Measurements from ENCODE around the gene CLTA. TPM values are rescaled to one million over a fixed set of nuclear protein-coding genes. Genes with fewer than 3 reads are reported as not detected.

Gene CLTA
- total and polyA plus RNA-seq, 2 of the 8 experiments (the other 6 are each of a cell fraction or from before 2014, with no cell fraction given) = 137 to 236 TPM

DNA sequence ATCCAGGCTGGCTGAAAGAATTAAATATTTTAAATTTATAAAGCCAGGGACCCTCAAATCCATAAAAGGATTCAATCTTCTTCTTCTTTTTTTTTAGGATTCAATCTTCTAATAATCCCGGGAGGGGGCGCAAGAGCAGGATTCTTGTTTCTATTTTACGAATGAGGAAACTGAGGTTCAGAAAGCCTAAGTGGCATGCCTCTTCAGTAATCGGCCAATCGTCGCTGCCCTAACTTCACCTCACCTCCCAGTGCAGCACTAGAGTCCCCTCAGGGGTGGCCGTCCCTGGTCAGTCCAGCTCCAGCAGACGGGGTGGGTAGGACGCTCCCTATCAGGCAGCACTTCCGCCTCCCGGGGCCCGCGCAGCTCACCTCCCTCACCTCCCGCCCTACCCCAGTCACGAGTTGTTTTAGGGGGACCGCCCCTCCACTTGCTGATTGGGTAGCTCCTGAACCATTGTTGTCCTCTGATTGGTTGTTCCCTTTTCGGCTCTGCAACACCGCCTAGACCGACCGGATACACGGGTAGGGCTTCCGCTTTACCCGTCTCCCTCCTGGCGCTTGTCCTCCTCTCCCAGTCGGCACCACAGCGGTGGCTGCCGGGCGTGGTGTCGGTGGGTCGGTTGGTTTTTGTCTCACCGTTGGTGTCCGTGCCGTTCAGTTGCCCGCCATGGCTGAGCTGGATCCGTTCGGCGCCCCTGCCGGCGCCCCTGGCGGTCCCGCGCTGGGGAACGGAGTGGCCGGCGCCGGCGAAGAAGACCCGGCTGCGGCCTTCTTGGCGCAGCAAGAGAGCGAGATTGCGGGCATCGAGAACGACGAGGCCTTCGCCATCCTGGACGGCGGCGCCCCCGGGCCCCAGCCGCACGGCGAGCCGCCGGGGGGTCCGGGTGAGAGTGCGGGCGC, at the start of gene CLTA (continued):
- no peak for TF ChIP-seq BRCA1 (IDR thresholded peaks at IDR 0.05; ENCODE audit: low read depth, low read length)
- peak; percentile 18; the same call in 1 of the 2 replicates for TF ChIP-seq KDM5A (IDR thresholded peaks at IDR 0.05; ENCODE audit: low read length)
- TF ChIP-seq EGR1 (IDR thresholded peaks at IDR 0.05; ENCODE audit: borderline replicate concordance, low read depth, low read length) = no peak
- TF ChIP-seq CHD2 (IDR thresholded peaks at IDR 0.05; ENCODE audit: low read length) = no peak
- TF ChIP-seq, protein P1, sequence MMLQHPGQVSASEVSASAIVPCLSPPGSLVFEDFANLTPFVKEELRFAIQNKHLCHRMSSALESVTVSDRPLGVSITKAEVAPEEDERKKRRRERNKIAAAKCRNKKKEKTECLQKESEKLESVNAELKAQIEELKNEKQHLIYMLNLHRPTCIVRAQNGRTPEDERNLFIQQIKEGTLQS (IDR thresholded peaks at IDR 0.05; ENCODE audit: insufficient read depth, low read depth, low read length) = no peak
- TF ChIP-seq BACH1 (IDR thresholded peaks at IDR 0.05; ENCODE audit: low read length) = no peak
- TF ChIP-seq JUND (IDR thresholded peaks at IDR 0.05; ENCODE audit: low read length) = no peak
- peak; percentile 20 for TF ChIP-seq SAP30 (IDR thresholded peaks at IDR 0.05; ENCODE audit: insufficient read depth, insufficient replicate concordance, low read length)
- TF ChIP-seq CREB1 (IDR thresholded peaks at IDR 0.05) = peak; percentile 43
- no peak for TF ChIP-seq RAD21 (IDR thresholded peaks at IDR 0.05 in 1 of 2, conservative IDR thresholded peaks at IDR 0.05 in 1 of 2; ENCODE audit: low read depth in 2 of 2, low read length in 2 of 2)
- peak; percentile 98 for TF ChIP-seq PHF8 (conservative IDR thresholded peaks at IDR 0.05; ENCODE audit: low read depth, low read length)
- no peak; the same call in 1 of the 2 replicates for TF ChIP-seq YY1 (IDR thresholded peaks at IDR 0.05; ENCODE audit: low read depth, low read length)
- no peak for TF ChIP-seq POU5F1 (IDR thresholded peaks at IDR 0.05; ENCODE audit: low read depth, low read length)
- no peak for TF ChIP-seq SIRT6 (IDR thresholded peaks at IDR 0.05; ENCODE audit: low read length)
- TF ChIP-seq, protein P2, sequence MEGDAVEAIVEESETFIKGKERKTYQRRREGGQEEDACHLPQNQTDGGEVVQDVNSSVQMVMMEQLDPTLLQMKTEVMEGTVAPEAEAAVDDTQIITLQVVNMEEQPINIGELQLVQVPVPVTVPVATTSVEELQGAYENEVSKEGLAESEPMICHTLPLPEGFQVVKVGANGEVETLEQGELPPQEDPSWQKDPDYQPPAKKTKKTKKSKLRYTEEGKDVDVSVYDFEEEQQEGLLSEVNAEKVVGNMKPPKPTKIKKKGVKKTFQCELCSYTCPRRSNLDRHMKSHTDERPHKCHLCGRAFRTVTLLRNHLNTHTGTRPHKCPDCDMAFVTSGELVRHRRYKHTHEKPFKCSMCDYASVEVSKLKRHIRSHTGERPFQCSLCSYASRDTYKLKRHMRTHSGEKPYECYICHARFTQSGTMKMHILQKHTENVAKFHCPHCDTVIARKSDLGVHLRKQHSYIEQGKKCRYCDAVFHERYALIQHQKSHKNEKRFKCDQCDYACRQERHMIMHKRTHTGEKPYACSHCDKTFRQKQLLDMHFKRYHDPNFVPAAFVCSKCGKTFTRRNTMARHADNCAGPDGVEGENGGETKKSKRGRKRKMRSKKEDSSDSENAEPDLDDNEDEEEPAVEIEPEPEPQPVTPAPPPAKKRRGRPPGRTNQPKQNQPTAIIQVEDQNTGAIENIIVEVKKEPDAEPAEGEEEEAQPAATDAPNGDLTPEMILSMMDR (IDR thresholded peaks at IDR 0.05; ENCODE audit: control extremely low read depth in 1 of 3, insufficient read depth in 1 of 3, low read depth in 1 of 3, low read length in 3 of 3) = peak in 1 of 3 experiments; percentile 35; a peak in 1 of 4 replicates
- TF ChIP-seq BCL11A (IDR thresholded peaks at IDR 0.05; ENCODE audit: low read depth in 2 of 2, low read length in 2 of 2) = no peak
- TF ChIP-seq ZNF274 (IDR thresholded peaks at IDR 0.05; ENCODE audit: borderline replicate concordance, extremely low read depth, low read length) = no peak
- no peak for TF ChIP-seq FOSL1 (IDR thresholded peaks at IDR 0.05; ENCODE audit: insufficient read depth, low read depth, low read length)
- TF ChIP-seq USF2 (IDR thresholded peaks at IDR 0.05; ENCODE audit: low read length) = peak; percentile 63; the same call in 1 of the 2 replicates

Data from H1 (cell line).